Endothelial cell of umbilical vein (primary cell): ENCODE measurements around the gene SELE. TPM values are rescaled to one million over a fixed set of nuclear protein-coding genes. Genes with fewer than 3 reads are reported as not detected.

Source experiments
- BruUV-seq: library from RNA; stranded (reverse); fragments of 400-500 nt; replicated peaks from 2 replicates; lab custom pipeline; 2021; lab: Mats Ljungman, UMichigan
- CTCF ChIA-PET: fragments of 300-600, 350-600 bp; sonication (Branson Sonifier 250); formaldehyde crosslinking; loops from one replicate; lab custom pipeline; 2021; ENCODE audit warnings: antibody characterized with exemption, inconsistent platforms; lab: Charles Lee
- POLR2A ChIA-PET: fragments of 300-600, 350-600 bp; sonication (Branson Sonifier 250); formaldehyde crosslinking; loops from one replicate; lab custom pipeline; 2021; ENCODE audit warnings: antibody characterized with exemption, inconsistent platforms; lab: Charles Lee
- DNase-seq: peaks from one replicate; pipeline ENCODE4 v3.0.0-alpha.2; 2011; ENCODE audit warnings: low read depth, low spot score
- FAIRE-seq: peaks from 2 replicates; lab custom pipeline; 2011; peaks lifted over from hg19 to GRCh38; lab: Jason Lieb, UNC
- H2AFZ ChIP-seq: 2 replicates; pipeline ENCODE4 v1.6.0; 2012; ENCODE audit warnings: low read depth, low read length, control low read depth, inconsistent platforms
- H3K27ac ChIP-seq: 2 replicates; pipeline ENCODE4 v1.5.1; 2011; ENCODE audit warnings: low read depth, mild to moderate bottlenecking, control low read depth, low read length, moderate library complexity; ENCODE audit not compliant: insufficient read depth
- H3K27me3 ChIP-seq, 2 experiments: 2 replicates each; pipeline versions ENCODE4 v1.6.0 to v1.6.1; 2011; ENCODE audit warnings: low read length in 2 of 2, mixed read lengths in 1 of 2; ENCODE audit not compliant: control insufficient read depth in 2 of 2, insufficient read depth in 2 of 2
- H3K36me3 ChIP-seq, 2 experiments: 2 replicates in 1 of 2; 3 replicates in 1 of 2; pipeline ENCODE4 v1.5.1; 2011; ENCODE audit warnings: low read length in 2 of 2, mild to moderate bottlenecking in 1 of 2, moderate library complexity in 1 of 2; ENCODE audit not compliant: control insufficient read depth in 2 of 2, insufficient read depth in 2 of 2; ENCODE audit errors: extremely low read depth in 1 of 2
- H3K4me1 ChIP-seq: 3 replicates; pipeline ENCODE4 v1.5.1; 2011; ENCODE audit warnings: mild to moderate bottlenecking, low read length; ENCODE audit not compliant: control insufficient read depth, insufficient read depth; ENCODE audit errors: extremely low read depth
- H3K4me2 ChIP-seq: 2 replicates; pipeline ENCODE4 v1.6.1; 2011; ENCODE audit warnings: low read length, control low read depth, mixed read lengths; ENCODE audit not compliant: insufficient read depth
- H3K4me3 ChIP-seq, 3 experiments: fragments of 200-600 bp in 1 of 3; sonication (generic), shearing (Covaris generic) in 1 of 3; replicated peaks in 1 of 3; 2 replicates each; pipeline ENCODE4 v1.5.1; 2011 to 2016; ENCODE audit warnings: control low read depth in 3 of 3, low read length in 3 of 3, mild to moderate bottlenecking in 2 of 3, inconsistent platforms in 1 of 3, low read depth in 1 of 3, moderate library complexity in 1 of 3; ENCODE audit not compliant: insufficient read depth in 1 of 3
- H3K79me2 ChIP-seq: 2 replicates; pipeline ENCODE4 v1.6.0; 2012; ENCODE audit warnings: low read length, inconsistent platforms; ENCODE audit not compliant: control insufficient read depth, insufficient read depth
- H3K9ac ChIP-seq: replicated peaks from 2 replicates; pipeline ENCODE3; 2011; ENCODE audit warnings: low read length, control low read depth; ENCODE audit not compliant: insufficient read depth; ENCODE audit errors: extremely low read depth
- H3K9me1 ChIP-seq: replicated peaks from 3 replicates; pipeline ENCODE4 v1.6.0; 2011; ENCODE audit warnings: mild to moderate bottlenecking, low read length; ENCODE audit not compliant: control insufficient read depth, insufficient read depth; ENCODE audit errors: extremely low read depth
- H3K9me3 ChIP-seq: replicated peaks from 2 replicates; pipeline ENCODE4 v1.5.1; 2012; ENCODE audit warnings: low read length, inconsistent platforms; ENCODE audit not compliant: control insufficient read depth, insufficient read depth
- H4K20me1 ChIP-seq: replicated peaks from 2 replicates; pipeline ENCODE3; 2011; ENCODE audit warnings: mild to moderate bottlenecking, low read length; ENCODE audit not compliant: control insufficient read depth, insufficient read depth; ENCODE audit errors: extremely low read depth
- CTCF ChIP-seq, 2 donors: IDR thresholded peaks; 1 replicate in 1 of 2; 2 replicates in 1 of 2; pipeline ENCODE4 v1.5.1; 2011; ENCODE audit warnings: low read length in 2 of 2, mild to moderate bottlenecking in 2 of 2, moderate library complexity in 2 of 2, control low read depth in 1 of 2, inconsistent platforms in 1 of 2, low read depth in 1 of 2; ENCODE audit not compliant: insufficient read depth in 1 of 2; ENCODE audit errors: extremely low read depth in 1 of 2
- EZH2 ChIP-seq: IDR thresholded peaks from 2 replicates; pipeline ENCODE4 v1.6.1; 2012; ENCODE audit warnings: borderline replicate concordance, low read depth, mild to moderate bottlenecking, moderate library complexity, low read length, inconsistent platforms; ENCODE audit not compliant: severe bottlenecking
- FOS ChIP-seq: IDR thresholded peaks from 2 replicates; pipeline ENCODE4 v1.6.1; 2011; ENCODE audit warnings: mild to moderate bottlenecking, low read length, moderate library complexity, borderline replicate concordance; ENCODE audit not compliant: insufficient read depth
- GATA2 ChIP-seq: IDR thresholded peaks from 2 replicates; pipeline ENCODE4 v1.7.0; 2011; ENCODE audit warnings: low read depth, mild to moderate bottlenecking, moderate library complexity, mixed read lengths, low read length; ENCODE audit not compliant: insufficient read length, insufficient read depth
- JUN ChIP-seq: IDR thresholded peaks from 2 replicates; pipeline ENCODE4 v1.6.1; 2011; ENCODE audit warnings: borderline replicate concordance, low read depth; ENCODE audit not compliant: insufficient read length, insufficient read depth
- MAX ChIP-seq: IDR thresholded peaks from 2 replicates; pipeline ENCODE4 v1.6.1; 2011; ENCODE audit not compliant: insufficient read depth, insufficient read length
- MYC ChIP-seq: IDR thresholded peaks from one replicate; pipeline ENCODE4 v1.6.1; 2011; ENCODE audit warnings: mild to moderate bottlenecking, low read depth, low read length
- POLR2A ChIP-seq: IDR thresholded peaks from 2 replicates; pipeline ENCODE4 v1.6.1; 2012; ENCODE audit warnings: low read depth, mild to moderate bottlenecking, control low read depth, low read length
- POLR2AphosphoS5 ChIP-seq: IDR thresholded peaks from 2 replicates; pipeline ENCODE4 v1.6.1; 2012; ENCODE audit warnings: low read depth, mild to moderate bottlenecking, control low read depth, low read length, moderate library complexity; ENCODE audit not compliant: insufficient read depth
- dilution Hi-C: fragments of 300-500 bp; cut with MboI; formaldehyde crosslinking; loops from one replicate; pipeline ENCODE4 v1.15.0; 2019; ENCODE audit warnings: low sequenced_read_pairs; ENCODE audit not compliant: extremely low pct_ligation_motif_present
- intact Hi-C: fragments of 100-400 bp; cut with micrococcal nuclease; formaldehyde crosslinking; loops from one replicate; pipeline ENCODE4 v1.10.0; 2022
- polyA plus RNA-seq, 4 experiments: library from polyadenylated mRNA; depleted of rRNA in 3 of 4; stranded (reverse) in 3 of 4; unstranded in 1 of 4; fragments of >200 nt; gene quantifications; 2 replicates each; pipeline versions ENCODE4 v1.2.1 to v1.2.3, GENCODE V29; 2011 to 2012; ENCODE audit warnings: missing spikeins in 1 of 4
- total RNA-seq: library from RNA; stranded (reverse); gene quantifications from 2 replicates; pipeline ENCODE4 v1.2.3, GENCODE V29; 2021

The SELE gene
- total and polyA plus RNA-seq, 2 donors (not counting 3 experiments of a cell fraction or from before 2014, with no cell fraction given), result 1.5 to 4.7 TPM

- DNase-seq, result no peak
- Histone ChIP-seq H3K9ac (no peak overlapping the region), H3K9me1 (no peaks in the 10 kb centered on the region), H2AFZ (no peak overlapping the region), H3K4me2 (no peak overlapping the region), H3K36me3 (no peaks in the 10 kb centered on the region), H3K27me3 (no peaks in the 10 kb centered on the region), H3K4me3 (no peak overlapping the region), H3K79me2 (no peaks in the 10 kb centered on the region), H3K9me3 (no peaks in the 10 kb centered on the region), H4K20me1 (no peaks in the 10 kb centered on the region), H3K27ac (no peak overlapping the region), H3K4me1 (peaks cover 12% of the 10 kb centered on the region)
- CTCF ChIA-PET, result interaction anchor here (1.0 to 3.4 kb wide), 2 partner anchors 13 to 31 kb away, joined by 4 to 11 read pairs; no protein-coding TSS in a partner anchor
- dilution Hi-C loops, result no loop called here
- TF ChIP-seq MYC (no peak), POLR2AphosphoS5 (no peak), JUN (no peak)
- FAIRE-seq, result no peak
- intact Hi-C loops, result no loop called here
- no TSS peak for BruUV-seq
- POLR2A ChIA-PET, result no interaction called here
These were observed 53.4 kb downstream of the SELE start for GRCh38 chr1:169680377-169681019.

GRCh38 chr1:169679692-169680091, 54.2 kb downstream of the SELE start:
- H3K4me3 ChIP-seq, result no peak overlapping the region
- H2AFZ ChIP-seq, result no peak overlapping the region
- BruUV-seq, result no TSS peak
- DNase-seq, result no peak
- H3K27me3 ChIP-seq, result no peaks in the 10 kb centered on the region
- TF ChIP-seq CTCF (IDR thresholded peaks at IDR 0.05; ENCODE audit: extremely low read depth in 1 of 2, insufficient read depth in 1 of 2, low read depth in 1 of 2, low read length in 2 of 2) (no peak), POLR2AphosphoS5 (no peak), POLR2A (no peak), JUN (no peak), MYC (no peak), GATA2 (no peak), FOS (no peak), MAX (no peak), EZH2 (no peak)
- ChIA-PET CTCF (interaction anchor here (3.4 kb wide), 1 partner anchor 32 kb away, joined by 11 read pairs; no protein-coding TSS in a partner anchor), POLR2A (no interaction called here)
- no peak for FAIRE-seq
- intact Hi-C loops (no loop called here), dilution Hi-C loops (no loop called here)
- no peaks in the 10 kb centered on the region for H4K20me1 ChIP-seq
- no peak overlapping the region for H3K4me2 ChIP-seq
- H3K9ac ChIP-seq, result no peak overlapping the region
- no peaks in the 10 kb centered on the region for H3K9me1 ChIP-seq
- H3K27ac ChIP-seq, result no peak overlapping the region
- no peaks in the 10 kb centered on the region for H3K79me2 ChIP-seq
- H3K9me3 ChIP-seq, result no peaks in the 10 kb centered on the region
- H3K36me3 ChIP-seq, result no peaks in the 10 kb centered on the region
- peaks cover 20% of the 10 kb centered on the region for H3K4me1 ChIP-seq
